CD4-positive, alpha-beta memory T cell (primary cell): ENCODE measurements around the gene RAB3D. TPM values are rescaled to one million over a fixed set of nuclear protein-coding genes. Genes with fewer than 3 reads are reported as not detected.
A peak's percentile ranks its signal among the peaks of the same experiment; 100 is the strongest.

ENCODE experiments used
- CTCF ChIA-PET: fragments of 350-600 bp; sonication (Branson Sonifier 250); formaldehyde crosslinking; loops from one replicate; lab custom pipeline; 2021; ENCODE audit warnings: inconsistent platforms; ENCODE audit not compliant: partially characterized antibody; lab: Charles Lee
- POLR2A ChIA-PET: fragments of 350-600 bp; sonication (Branson Sonifier 250); formaldehyde crosslinking; loops from one replicate; lab custom pipeline; 2021; ENCODE audit not compliant: partially characterized antibody; lab: Charles Lee
- DNase-seq, 5 donors: peaks; one replicate each; pipeline versions ENCODE4 v3.0.0 to v3.0.0-alpha.2; 2020 to 2022; ENCODE audit warnings: mixed read lengths in 1 of 5
- H3K27ac ChIP-seq: one replicate; pipeline ENCODE4 v1.7.0; 2013; ENCODE audit warnings: low read depth, low read length
- H3K27me3 ChIP-seq: 2 replicates; pipeline ENCODE4 v1.7.0; 2013; ENCODE audit warnings: mild to moderate bottlenecking, low read length, moderate library complexity; ENCODE audit not compliant: insufficient read depth
- H3K36me3 ChIP-seq: 2 replicates; pipeline ENCODE4 v1.7.0; 2013; ENCODE audit warnings: mild to moderate bottlenecking, low read length, moderate library complexity; ENCODE audit not compliant: insufficient read depth
- H3K4me1 ChIP-seq: 2 replicates; pipeline ENCODE4 v1.7.0; 2013; ENCODE audit warnings: mild to moderate bottlenecking, low read length, moderate library complexity; ENCODE audit not compliant: insufficient read depth
- H3K4me3 ChIP-seq, 2 donors: one replicate each; pipeline ENCODE4 v1.7.0; 2013; ENCODE audit warnings: low read length in 2 of 2, mild to moderate bottlenecking in 1 of 2
- H3K9me3 ChIP-seq, 2 donors: one replicate each; pipeline ENCODE4 v1.7.0; 2013; ENCODE audit warnings: low read length in 2 of 2, control low read depth in 1 of 2; ENCODE audit not compliant: control insufficient read depth in 1 of 2
- H3K27ac Mint-ChIP-seq, 7 donors: one replicate each; pipeline ENCODE4 v1.8.0; 2020 to 2021; ENCODE audit warnings: mixed read lengths in 7 of 7, mild to moderate bottlenecking in 6 of 7, inconsistent platforms in 3 of 7, moderate library complexity in 3 of 7
- H3K27me3 Mint-ChIP-seq, 2 donors: one replicate each; pipeline ENCODE4 v1.8.0; 2020 to 2021; ENCODE audit warnings: mixed read lengths in 2 of 2
- H3K36me3 Mint-ChIP-seq, 2 donors: one replicate each; pipeline ENCODE4 v1.8.0; 2020 to 2021; ENCODE audit warnings: mixed read lengths in 2 of 2, inconsistent platforms in 1 of 2, mild to moderate bottlenecking in 1 of 2
- H3K4me1 Mint-ChIP-seq, 4 donors: one replicate each; pipeline ENCODE4 v1.8.0; 2020 to 2021; ENCODE audit warnings: mixed read lengths in 4 of 4, mild to moderate bottlenecking in 1 of 4
- H3K4me3 Mint-ChIP-seq, 8 donors: one replicate each; pipeline ENCODE4 v1.8.0; 2020 to 2021; ENCODE audit warnings: mixed read lengths in 8 of 8, mild to moderate bottlenecking in 7 of 8, moderate library complexity in 6 of 8, inconsistent platforms in 3 of 8
- H3K9me3 Mint-ChIP-seq, 8 donors: one replicate each; pipeline ENCODE4 v1.8.0; 2020 to 2021; ENCODE audit warnings: mixed read lengths in 8 of 8, mild to moderate bottlenecking in 5 of 8, inconsistent platforms in 3 of 8, moderate library complexity in 1 of 8
- intact Hi-C: fragments of 100-400 bp; cut with micrococcal nuclease; formaldehyde crosslinking; loops from one replicate; pipeline ENCODE4 v1.15.1; 2023
- polyA plus RNA-seq, 2 donors: library from polyadenylated mRNA; unstranded; fragments of 300-500 nt; fragmentation: Illumina TruSeq; gene quantifications; one replicate each; pipeline ENCODE4 v1.2.3, GENCODE V29; 2021
- total RNA-seq, 2 experiments: library from RNA; stranded (reverse); gene quantifications; one replicate each; pipeline ENCODE4 v1.2.3, GENCODE V29; 2021

The RAB3D gene
- total and polyA plus RNA-seq, 4 experiments from 2014 or later = 1.9 to 8.6 (median 4.3) TPM

DNA sequence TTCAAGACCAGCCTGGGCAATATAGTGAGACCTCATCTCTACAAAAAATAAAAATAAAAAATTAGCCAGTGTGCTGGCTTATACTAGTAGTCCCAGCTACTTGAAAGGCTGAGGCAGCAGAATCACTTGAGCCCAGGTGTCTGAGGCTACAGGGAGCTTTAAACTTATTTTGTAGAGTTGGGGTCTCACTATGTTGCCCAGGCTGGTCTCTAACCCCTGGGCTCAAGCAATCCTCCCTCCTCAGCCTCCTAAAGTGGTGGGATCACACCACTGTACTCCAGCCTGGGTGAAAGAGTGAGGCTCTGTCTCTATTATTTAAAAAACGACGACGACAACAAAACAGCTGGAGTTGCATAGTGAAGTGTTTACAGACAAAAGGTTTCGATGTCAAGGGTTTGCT lies 8.0 kb downstream of the RAB3D start:
- Mint-ChIP-seq H3K9me3 (no peaks in the 10 kb centered on the region), H3K4me1 (peaks cover 0 to 2% (median 0%) of the 10 kb centered on the region in 4 donors), H3K36me3 (peaks cover 34 to 36% of the 10 kb centered on the region in 2 donors), H3K27ac (no peak overlapping the region), H3K27me3 (no peaks in the 10 kb centered on the region), H3K4me3 (no peak overlapping the region)
- intact Hi-C loops = no loop called here
- Histone ChIP-seq H3K4me3 (no peak overlapping the region), H3K27ac (no peak overlapping the region), H3K4me1 (no peaks in the 10 kb centered on the region), H3K36me3 (no peaks in the 10 kb centered on the region), H3K9me3 (no peaks in the 10 kb centered on the region), H3K27me3 (no peaks in the 10 kb centered on the region)
- POLR2A ChIA-PET = no interaction called here
- DNase-seq = no peak
- CTCF ChIA-PET = no interaction called here

DNA sequence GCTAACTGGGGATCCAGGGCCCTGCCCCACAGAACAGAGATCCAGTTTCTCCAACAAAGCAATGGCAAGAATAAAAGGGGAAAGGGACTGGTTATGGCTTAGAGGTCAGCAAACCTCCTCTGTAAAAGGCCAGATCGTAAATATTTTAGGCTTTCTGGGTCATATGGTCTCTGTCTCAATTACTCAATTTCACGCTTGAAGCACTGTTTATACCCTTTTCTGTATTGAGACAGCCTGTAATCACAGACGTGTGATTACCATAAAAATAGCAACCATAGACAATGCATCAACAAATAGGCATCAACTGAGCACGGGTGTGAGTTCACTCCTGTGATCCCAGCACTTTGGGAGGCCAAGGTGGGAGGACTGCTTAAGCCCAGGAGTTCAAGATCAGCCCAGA lies 9.3 kb downstream of the RAB3D start:
- Histone ChIP-seq H3K36me3 (no peaks in the 10 kb centered on the region), H3K4me3 (no peak overlapping the region), H3K9me3 (no peaks in the 10 kb centered on the region), H3K27me3 (no peaks in the 10 kb centered on the region), H3K4me1 (no peaks in the 10 kb centered on the region), H3K27ac (no peak overlapping the region)
- Mint-ChIP-seq H3K4me3 (no peak overlapping the region), H3K27ac (peak overlapping the region in 1 of 7 donors; percentile 60), H3K27me3 (no peaks in the 10 kb centered on the region), H3K4me1 (peaks cover 0 to 2% (median 0%) of the 10 kb centered on the region in 4 donors), H3K36me3 (peaks cover 22 to 27% of the 10 kb centered on the region in 2 donors), H3K9me3 (no peaks in the 10 kb centered on the region)
- ChIA-PET CTCF (no interaction called here), POLR2A (no interaction called here)
- intact Hi-C loops = no loop called here
- no peak for DNase-seq

DNA sequence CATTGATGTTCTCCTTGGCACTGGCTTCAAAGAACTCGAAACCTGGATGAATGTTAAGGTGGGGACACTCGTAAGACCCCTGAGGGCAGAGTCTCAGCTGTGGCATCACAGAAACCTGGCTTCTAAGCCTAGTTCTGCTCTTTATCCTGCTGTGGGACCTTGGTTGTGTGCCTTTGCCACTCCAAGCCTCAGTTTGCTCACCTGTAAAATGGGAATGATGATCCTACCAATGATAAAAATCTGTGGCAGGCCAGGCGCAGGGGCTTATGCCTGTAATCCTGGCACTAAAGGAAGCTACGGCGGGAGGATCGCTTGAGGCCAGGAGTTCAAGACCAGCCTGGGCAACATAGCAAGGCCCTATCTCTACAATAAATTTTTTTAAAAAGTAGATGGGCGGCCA lies 13.9 kb downstream of the RAB3D start:
- intact Hi-C loops = no loop called here
- Histone ChIP-seq H3K4me3 (no peak overlapping the region), H3K36me3 (no peaks in the 10 kb centered on the region), H3K27me3 (no peaks in the 10 kb centered on the region), H3K9me3 (no peaks in the 10 kb centered on the region), H3K27ac (no peak overlapping the region), H3K4me1 (peaks cover 14% of the 10 kb centered on the region)
- DNase-seq = no peak
- Mint-ChIP-seq H3K27me3 (peaks cover 0 to 1% of the 10 kb centered on the region in 2 donors), H3K27ac (no peak overlapping the region), H3K4me3 (no peak overlapping the region), H3K36me3 (peaks cover 5 to 14% of the 10 kb centered on the region in 2 donors), H3K9me3 (peaks cover 0 to 2% (median 0%) of the 10 kb centered on the region in 8 donors), H3K4me1 (peaks cover 11 to 18% (median 13%) of the 10 kb centered on the region in 4 donors)
- ChIA-PET CTCF (interaction anchor here (1.0 to 1.1 kb wide), 2 partner anchors 14 to 28 kb away, joined by 3 read pairs; partner anchors contain the start of gene RAB3D), POLR2A (interaction anchor here (1.5 kb wide), 2 partner anchors 49 to 55 kb away, joined by 3 to 6 read pairs; partner anchors contain the start of gene SWSAP1)

DNA sequence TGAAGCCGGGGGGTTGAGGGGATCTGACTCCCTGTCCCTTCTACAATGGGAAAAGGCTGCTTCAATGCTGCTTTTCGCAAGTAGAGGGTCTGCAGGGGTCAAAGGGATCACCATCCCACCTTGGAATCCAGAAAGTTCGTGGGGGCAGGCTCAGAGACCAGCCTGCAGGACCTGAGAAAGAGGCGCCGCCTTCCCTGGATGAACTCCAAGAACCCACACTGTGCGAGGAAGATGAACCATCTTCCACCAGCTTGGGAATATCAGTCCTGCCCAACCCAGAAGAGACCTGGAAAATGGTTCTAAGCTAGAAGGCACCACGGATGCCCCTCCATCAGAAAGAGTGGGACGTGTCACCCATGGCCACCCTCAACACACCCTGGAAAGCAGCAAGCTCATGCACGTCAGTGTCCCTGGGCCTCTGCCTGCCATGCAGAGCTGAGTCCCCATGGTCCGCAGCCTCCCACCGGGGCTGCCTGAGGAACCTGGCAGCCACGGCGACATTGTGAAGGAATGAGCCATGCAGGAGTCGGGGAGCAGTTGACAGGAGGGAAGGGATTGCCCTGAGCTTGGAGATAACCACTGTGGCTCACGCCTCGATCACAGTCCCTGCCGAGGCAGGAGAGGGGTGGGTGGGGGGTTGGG lies 14.6 kb downstream of the RAB3D start:
- H3K36me3 ChIP-seq = no peaks in the 10 kb centered on the region
- intact Hi-C loops = no loop called here
- H3K27ac Mint-ChIP-seq = peak overlapping the region in 5 of 7 donors; percentile 42 to 89 (median 53)
- H3K4me3 ChIP-seq = no peak overlapping the region
- H3K27me3 Mint-ChIP-seq = peaks cover 0 to 1% of the 10 kb centered on the region in 2 donors
- peaks cover under 1 to 9% of the 10 kb centered on the region in 2 donors for H3K36me3 Mint-ChIP-seq
- POLR2A ChIA-PET = interaction anchor here (0.7 to 1.7 kb wide), 4 partner anchors 21 to 56 kb away, joined by 3 to 9 read pairs (median 4); partner anchors contain the start of genes CCDC159, SWSAP1 and TMEM205
- no peaks in the 10 kb centered on the region for H3K9me3 ChIP-seq
- H3K4me1 ChIP-seq = peaks cover 14% of the 10 kb centered on the region
- no peaks in the 10 kb centered on the region for H3K27me3 ChIP-seq
- DNase-seq = no peak
- peaks cover 11 to 18% (median 13%) of the 10 kb centered on the region in 4 donors for H3K4me1 Mint-ChIP-seq
- H3K4me3 Mint-ChIP-seq = no peak overlapping the region
- H3K27ac ChIP-seq = no peak overlapping the region
- peaks cover 0 to 2% (median 0%) of the 10 kb centered on the region in 8 donors for H3K9me3 Mint-ChIP-seq
- CTCF ChIA-PET = interaction anchor here (1.0 to 1.2 kb wide), 3 partner anchors 8 to 29 kb away, joined by 3 read pairs; partner anchors contain the start of gene RAB3D

DNA sequence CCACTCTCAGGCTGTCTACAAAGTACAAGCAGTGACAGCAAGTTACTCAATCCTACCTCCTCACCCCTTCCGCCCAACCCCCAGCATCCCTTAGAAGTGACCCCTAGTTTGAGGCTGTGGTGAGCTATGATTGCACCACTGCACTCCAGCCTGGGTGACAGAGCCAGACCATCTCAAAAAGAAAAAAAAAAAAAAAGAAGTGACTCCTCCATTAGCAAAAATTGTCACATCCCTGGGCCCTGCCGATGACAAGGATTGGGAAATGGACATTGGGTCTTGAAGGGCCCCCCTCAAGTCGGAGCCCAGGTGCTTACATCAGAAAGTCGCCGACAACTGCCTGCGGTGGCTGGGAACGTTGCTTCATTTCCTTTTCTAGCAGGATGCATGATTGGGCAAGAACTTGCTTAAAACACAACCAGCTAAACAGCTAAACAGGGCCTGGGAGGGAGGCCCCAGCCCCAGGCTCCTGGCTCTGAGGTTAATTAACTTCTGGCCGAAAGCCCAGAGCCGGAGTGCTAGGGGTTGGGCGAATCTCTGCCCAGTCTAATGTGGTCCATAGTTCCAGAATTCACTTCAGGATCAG lies 15.3 kb downstream of the RAB3D start:
- H3K36me3 Mint-ChIP-seq = peaks cover 0 to 8% of the 10 kb centered on the region in 2 donors
- ChIA-PET POLR2A (interaction anchor here (0.7 to 1.7 kb wide), 4 partner anchors 22 to 55 kb away, joined by 3 to 9 read pairs (median 4); partner anchors contain the start of genes CCDC159, SWSAP1 and TMEM205), CTCF (interaction anchor here (1.0 to 1.2 kb wide), 2 partner anchors 9 to 15 kb away, joined by 3 read pairs; partner anchors contain the start of gene RAB3D)
- Histone ChIP-seq H3K27ac (no peak overlapping the region), H3K4me3 (no peak overlapping the region), H3K4me1 (peaks cover 14% of the 10 kb centered on the region), H3K9me3 (no peaks in the 10 kb centered on the region), H3K27me3 (no peaks in the 10 kb centered on the region), H3K36me3 (no peaks in the 10 kb centered on the region)
- peaks cover 11 to 18% (median 13%) of the 10 kb centered on the region in 4 donors for H3K4me1 Mint-ChIP-seq
- H3K27ac Mint-ChIP-seq = peak overlapping the region; percentile 31 to 89 (median 50)
- peaks cover 0 to 2% (median 0%) of the 10 kb centered on the region in 8 donors for H3K9me3 Mint-ChIP-seq
- peak in 2 of 5 donors; percentile 19 to 21 for DNase-seq
- intact Hi-C loops = no loop called here
- peaks cover 0 to 1% of the 10 kb centered on the region in 2 donors for H3K27me3 Mint-ChIP-seq
- H3K4me3 Mint-ChIP-seq = peak overlapping the region in 6 of 8 donors; percentile 36 to 66 (median 56)

DNA sequence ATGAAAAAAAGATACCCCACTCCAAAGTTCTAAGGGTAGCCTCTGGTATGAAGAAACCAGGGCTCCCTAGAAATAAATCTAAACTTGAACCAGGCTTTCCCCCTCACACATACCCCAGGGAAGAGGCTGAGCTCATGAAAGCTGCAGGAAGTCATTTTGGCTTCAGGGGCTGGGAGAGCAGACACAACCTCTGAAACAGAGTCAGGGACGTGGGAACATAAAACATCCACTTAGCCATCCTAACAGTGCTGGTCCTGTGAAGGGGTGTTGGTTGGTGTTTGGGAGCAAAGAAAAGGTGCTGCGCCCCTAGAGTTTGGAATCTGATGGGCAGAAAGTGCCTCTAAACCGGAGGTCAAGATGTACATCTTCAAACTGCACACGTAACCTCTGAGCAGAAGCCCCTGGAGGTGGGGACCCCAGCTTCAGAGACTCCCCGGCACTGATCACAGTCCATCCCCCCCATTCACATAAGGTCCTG lies 15.8 kb downstream of the RAB3D start:
- Mint-ChIP-seq H3K4me3 (peak overlapping the region in 4 of 8 donors; percentile 17 to 66 (median 42)), H3K9me3 (peaks cover 0 to 2% (median 0%) of the 10 kb centered on the region in 8 donors), H3K27ac (peak overlapping the region in 1 of 7 donors; percentile 89), H3K4me1 (peaks cover 11 to 18% (median 13%) of the 10 kb centered on the region in 4 donors), H3K27me3 (peaks cover 0 to 1% of the 10 kb centered on the region in 2 donors), H3K36me3 (peaks cover 0 to 8% of the 10 kb centered on the region in 2 donors)
- Histone ChIP-seq H3K36me3 (no peaks in the 10 kb centered on the region), H3K27ac (no peak overlapping the region), H3K4me3 (no peak overlapping the region), H3K4me1 (peaks cover 14% of the 10 kb centered on the region), H3K27me3 (no peaks in the 10 kb centered on the region), H3K9me3 (no peaks in the 10 kb centered on the region)
- CTCF ChIA-PET = interaction anchor here (1.2 kb wide), 1 partner anchor 9 kb away, joined by 3 read pairs; no protein-coding TSS in a partner anchor
- intact Hi-C loops = no loop called here
- POLR2A ChIA-PET = interaction anchor here (1.2 to 1.7 kb wide), 3 partner anchors 23 to 51 kb away, joined by 3 to 9 read pairs (median 6); partner anchors contain the start of genes CCDC159, SWSAP1 and TMEM205
- no peak for DNase-seq
